HG03558 (cell line): ENCODE data around the gene RBM38.
A peak's percentile ranks its signal among the peaks of the same experiment; 100 is the strongest.

Experiments used
- ATAC-seq: cut with Tn5 transposase; IDR thresholded peaks from one replicate; pipeline ENCODE4 v1.9.1; 2021; ENCODE audit warnings: moderate number of reproducible peaks; ENCODE audit not compliant: unreplicated experiment; ENCODE audit errors: extremely low read depth

RBM38 gene

DNA sequence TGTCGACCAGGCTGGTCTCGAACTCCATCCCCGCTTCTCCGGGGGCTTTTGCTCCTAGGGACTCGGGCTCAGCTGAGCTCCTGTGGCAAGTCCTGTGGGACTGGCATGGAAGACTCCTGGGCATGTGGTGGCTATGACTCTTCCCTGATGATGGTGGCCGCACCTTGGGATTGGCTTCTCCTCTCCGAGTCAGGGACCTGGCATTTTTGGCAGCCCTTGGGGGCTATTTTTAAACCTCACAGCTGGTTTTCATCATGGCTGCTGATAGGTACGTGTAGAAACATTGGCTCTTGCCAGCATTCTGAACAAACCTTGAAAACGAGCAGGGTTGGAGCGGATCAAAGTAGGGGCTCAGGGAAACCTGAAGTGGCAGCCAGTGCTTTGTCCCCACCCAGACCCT is 54.1 kb downstream of the RBM38 start:
- ATAC-seq = no peak

DNA sequence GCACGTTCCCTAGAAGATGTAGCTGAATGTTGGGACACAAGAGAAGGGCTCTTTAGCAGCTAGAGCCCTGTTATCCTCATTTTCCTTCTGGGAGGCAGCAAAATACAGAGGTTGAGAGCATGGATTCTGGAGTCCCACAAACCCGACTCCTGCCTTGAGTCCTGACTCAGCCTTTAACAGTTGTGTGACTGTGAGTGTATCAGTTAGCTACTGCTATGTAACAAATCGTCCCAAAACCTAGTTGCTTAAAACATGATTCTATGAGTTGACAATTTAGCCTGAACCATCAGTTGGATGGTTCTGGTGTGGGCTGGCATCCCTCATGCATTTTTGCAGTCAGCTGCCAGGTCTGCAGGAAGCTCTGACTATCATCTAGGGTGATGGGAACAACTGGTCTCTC is 54.6 kb downstream of the RBM38 start:
- ATAC-seq = no peak

DNA sequence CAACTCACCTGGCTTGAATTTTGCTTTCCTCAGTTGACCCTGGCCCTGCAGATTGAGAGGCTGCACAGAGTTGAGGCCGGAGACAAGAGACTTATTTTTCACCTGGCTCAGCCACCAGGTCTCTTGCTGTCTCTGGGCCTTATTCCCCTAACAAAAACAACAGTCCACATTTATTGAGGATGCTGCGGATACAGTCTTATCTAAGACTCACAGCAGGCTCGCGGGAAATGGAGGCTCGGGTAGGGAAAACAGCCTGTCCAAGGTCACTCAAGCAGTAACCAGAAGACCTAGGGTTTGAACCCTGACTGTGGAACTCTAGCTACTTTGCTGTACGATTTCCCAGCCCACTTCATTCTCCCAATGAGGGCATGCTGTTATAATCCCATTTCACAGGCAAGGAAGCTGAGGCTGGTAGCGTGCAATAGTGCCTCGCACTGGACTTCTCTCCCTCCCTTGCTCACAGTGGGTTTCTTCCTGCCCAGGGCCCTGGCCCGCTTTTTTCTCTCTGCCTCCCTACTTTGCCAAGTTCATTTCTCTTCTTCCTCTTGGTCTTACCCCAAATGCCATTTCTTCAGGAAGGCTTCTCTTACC is 57.7 kb downstream of the RBM38 start:
- ATAC-seq = no peak

DNA sequence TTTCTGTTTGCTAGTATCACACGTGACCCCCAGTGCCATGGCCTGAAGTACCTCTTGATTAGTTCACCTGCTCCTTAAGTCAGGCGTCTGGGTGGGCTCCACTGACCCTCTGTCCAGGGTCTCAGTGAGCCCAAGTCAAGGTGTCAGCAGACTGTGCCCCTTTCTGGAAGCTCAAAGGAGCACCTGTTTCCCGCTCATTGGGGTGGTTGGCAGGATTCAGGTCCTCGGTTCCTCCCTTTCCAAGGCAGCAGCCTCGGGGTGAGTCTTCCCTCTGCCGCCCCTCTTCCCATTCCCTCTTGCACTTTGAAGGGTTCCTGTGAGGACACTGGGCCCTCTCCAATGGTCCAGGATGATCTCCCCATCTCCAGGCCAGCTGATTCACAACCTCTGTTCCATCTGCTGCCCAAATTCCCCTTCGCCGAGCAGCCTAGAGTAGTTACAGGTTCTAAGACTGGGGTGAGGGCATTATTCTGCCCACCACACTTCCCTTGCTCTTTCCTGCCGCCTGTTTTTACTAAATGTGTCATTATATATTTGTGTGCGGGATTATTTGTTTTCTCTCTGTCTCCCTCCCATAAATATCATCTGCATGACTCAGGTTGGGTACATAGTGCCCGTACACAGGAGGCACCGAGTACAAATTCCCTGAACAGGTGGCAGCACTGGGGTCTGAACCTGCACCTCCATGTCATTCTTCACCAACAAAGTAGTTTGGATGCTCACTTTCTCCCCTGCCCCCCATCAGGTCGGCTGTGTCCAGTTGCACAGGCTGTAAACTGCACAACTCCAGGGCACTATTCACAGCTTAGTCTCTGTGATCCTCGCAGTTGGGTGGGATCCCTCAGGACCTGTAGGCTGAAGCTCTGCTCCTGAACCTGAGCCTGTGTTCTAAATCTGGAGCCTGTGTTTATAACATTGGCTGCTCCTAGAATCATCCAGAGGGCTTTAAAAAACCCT is 58.5 kb downstream of the RBM38 start:
- ATAC-seq = no peak

DNA sequence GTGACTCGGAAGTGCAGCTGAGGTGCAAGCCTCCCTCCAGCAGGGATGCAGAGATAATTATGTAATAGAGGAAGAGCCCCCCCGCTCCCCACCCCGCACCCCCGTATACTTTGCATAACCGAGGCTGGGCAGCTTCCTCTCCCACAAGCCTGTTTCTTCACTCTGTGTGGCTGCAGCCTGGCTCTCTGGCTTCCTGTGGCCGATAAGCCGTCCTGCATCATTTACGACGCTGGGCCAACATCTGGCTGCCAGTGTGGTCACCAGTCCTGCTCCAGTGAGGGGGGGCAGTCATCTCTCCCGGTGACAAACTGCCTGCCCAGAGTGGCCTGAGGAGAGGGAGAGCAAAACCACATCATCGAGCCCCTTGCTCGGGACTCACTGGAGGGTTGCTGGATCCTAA is 59.2 kb downstream of the RBM38 start:
- ATAC-seq = peak; percentile 60

DNA sequence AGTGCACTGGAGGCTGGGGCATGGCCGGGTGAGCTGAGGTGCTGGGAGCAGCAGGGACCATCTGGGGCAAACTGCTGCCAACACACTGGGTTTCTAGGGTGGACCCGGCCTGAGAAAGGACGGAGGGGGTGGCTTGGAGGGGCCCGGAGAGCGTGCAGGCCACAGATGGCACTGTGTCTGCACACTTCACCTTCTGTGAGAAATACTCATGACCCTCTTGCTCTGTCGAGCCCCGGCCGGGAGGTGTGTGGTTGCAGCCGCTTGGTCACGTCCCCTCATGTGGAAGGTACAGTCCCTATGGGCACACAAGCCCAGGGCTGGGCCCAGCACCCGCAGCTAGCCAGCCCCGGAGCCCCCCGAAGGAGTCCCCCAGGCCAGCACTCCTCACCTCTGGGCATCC is 59.7 kb downstream of the RBM38 start:
- no peak for ATAC-seq

DNA sequence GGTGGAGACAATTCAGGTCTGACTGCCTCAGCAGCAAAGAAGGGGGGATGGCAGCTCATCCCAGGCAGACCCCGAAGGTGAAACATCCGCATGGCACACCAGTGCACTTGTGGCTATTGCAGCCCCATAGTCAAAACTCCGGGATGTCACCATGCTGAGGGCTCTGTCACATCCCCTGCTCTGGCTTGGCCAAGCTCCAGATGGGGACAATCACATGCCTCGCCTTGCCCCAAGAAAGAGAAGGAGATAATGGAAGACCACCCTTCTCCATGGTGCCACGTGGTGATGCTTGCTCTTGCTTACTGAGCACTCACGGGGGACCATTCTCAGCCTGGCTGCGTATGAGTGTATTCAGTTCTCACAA is 60.2 kb downstream of the RBM38 start:
- no peak for ATAC-seq

DNA sequence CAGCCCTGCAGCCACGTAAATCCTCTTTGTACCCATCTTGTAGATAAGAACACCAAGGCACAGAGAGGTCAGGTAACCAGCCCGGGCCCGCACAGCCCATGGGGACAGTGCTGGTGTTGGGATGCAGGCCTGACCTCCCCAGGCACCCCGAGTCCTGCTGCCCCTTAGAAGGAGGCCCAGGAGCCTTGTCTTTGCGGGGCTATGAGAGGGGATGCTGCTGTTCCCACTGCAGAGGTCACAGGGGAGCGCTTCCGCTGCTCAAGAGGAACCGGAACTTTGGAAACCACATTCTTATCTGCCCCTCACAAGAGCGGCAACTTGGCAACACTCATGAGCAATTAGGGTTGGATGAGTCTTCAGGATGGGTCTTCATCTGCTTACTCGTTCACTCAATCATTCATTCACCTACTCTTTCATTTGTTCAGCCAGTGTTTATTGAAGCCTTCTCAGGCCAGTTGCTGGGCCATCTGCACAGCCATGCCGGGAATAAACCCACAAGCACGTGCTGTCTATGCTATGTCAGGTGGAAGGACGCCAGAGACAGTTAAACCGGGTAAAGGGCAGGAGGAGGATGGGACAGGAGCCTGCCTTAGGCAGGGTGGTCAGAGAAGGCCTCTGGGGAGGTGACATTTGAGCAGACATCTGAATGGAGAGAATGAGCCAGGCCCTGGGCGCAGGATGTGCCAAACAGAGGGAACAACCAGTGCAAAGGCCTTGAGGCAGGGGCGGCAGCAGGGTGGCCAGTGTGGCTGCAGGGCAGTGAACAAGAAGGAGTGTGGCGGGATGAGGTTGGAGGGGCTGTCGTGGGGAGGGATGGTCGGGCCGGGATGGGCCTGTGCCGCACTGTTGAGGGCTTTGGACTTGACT is 60.8 kb downstream of the RBM38 start:
- no peak for ATAC-seq

DNA sequence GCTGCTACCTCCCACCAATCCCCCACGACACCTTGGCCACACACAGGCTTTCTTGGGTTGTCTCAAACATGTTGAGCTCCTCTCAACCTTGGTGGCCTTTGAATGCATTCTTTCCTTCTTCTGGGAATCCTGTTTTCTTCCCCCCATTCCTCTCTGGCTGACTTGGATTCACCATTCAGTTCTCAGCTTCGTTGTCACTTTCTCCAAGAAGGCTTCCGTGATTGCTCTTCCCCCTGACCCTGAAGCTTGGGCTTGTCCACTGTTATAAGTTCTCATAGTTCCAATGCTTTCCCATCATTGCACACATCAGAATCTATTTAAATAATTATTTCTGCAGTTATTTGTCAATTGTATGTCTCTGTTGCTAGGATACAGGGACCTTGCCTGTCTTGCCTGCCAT is 64.2 kb downstream of the RBM38 start:
- ATAC-seq = no peak

DNA sequence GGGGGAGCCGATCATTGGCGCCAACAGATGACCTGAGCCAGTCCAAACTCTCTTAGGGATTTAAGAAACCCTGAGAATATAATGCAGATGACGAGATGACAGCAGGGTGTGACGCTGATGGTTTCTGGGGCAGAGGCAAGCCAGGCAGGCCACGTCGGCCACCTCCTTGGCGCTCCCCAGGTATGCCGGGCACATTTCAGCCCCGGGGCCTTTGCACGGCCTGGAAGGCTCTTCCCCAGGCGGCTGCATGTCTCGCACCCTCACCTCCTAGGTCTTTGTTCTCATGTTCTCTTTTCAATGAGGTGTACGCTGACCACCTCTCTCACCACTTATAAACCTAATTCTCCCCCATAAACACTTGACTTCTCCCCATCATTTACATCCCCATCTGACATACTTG is 64.9 kb downstream of the RBM38 start:
- ATAC-seq = no peak

DNA sequence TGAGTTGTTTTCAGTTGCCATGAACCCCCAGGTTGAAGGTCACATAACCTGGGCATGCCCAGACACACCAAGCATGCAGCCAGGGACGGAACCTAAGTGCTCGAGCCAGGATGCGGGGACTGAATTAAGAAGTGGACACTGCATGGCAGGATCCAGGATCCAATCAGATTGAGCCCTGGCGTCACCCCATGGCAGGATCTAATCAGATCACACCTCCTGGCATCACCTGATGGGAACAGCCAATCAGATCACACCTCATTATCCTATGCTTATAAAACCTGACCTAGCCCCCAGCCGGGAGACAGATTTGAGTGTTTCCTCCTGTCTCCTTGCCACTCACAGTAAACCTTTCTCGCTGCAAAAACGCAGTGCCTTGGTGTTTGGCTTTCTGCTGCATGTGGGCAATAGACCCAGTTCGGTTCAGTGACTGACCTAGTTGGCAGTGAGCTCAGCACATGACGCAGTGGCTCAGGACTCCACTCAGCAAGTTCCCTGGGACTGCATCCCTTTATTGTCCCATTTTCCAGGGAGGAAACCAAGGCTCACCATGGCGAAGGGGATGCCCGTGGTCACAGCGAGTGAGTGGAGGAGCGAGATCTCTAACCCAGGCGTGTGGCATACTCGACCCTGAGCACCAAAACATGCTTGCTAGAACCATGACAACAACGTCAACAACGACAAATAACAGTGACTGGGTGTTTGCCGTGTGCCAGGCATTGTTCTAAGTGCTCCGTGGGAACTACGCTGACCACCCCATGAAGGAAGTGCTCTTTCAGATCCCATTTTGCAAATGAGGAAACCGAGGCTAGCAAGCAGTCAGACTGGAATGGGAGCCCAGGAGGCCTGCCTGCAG is 66.3 kb downstream of the RBM38 start:
- ATAC-seq = no peak

DNA sequence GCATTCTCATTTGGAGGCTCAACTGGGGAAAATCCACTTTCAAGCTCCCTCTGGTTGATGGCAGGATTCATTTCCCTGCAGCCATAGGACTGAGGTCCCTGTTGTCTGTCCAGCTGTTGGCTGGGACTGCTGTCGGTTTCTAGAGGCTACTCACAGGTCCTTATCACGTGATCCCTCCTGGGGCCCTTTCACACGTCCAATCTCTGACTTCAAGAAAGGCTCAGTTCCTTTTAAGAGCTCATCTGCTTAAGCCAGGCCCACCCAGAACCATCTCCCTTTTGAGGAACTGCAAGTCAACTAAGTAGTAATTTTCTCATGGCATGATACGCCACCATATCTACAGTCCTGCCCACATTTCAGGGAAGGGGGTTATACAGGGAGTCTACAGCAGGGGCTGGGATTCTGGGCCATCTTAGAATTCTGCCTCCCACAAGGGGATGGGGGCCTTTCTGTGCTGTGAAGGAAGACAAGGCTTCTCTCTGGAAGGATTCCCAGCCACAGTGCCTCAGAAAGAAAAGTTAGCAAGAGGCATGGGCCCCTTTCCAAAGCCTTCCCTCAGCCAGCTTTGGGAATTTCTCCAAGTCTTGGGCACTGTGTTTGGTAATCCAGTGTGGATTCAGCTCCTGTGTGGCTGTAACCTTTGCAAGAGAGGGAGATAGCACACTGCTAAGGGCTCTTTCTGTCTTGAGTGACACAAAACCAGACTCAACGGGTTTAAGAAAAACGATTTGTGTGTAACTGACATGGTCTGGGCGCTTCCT is 67.4 kb downstream of the RBM38 start:
- ATAC-seq = no peak
